HG03378 (cell line): ENCODE data around the gene GTF2IRD2.
"Not testable (repeated sequence)": the region's sequence is repeated elsewhere in the genome, so short reads cannot be mapped to it uniquely, and the experiment has no call there.

ENCODE experiments used
- ATAC-seq: cut with Tn5 transposase; IDR thresholded peaks from one replicate; pipeline ENCODE4 v1.9.1; 2021; ENCODE audit warnings: mild to moderate bottlenecking, moderate library complexity; ENCODE audit not compliant: unreplicated experiment

The GTF2IRD2 gene

DNA sequence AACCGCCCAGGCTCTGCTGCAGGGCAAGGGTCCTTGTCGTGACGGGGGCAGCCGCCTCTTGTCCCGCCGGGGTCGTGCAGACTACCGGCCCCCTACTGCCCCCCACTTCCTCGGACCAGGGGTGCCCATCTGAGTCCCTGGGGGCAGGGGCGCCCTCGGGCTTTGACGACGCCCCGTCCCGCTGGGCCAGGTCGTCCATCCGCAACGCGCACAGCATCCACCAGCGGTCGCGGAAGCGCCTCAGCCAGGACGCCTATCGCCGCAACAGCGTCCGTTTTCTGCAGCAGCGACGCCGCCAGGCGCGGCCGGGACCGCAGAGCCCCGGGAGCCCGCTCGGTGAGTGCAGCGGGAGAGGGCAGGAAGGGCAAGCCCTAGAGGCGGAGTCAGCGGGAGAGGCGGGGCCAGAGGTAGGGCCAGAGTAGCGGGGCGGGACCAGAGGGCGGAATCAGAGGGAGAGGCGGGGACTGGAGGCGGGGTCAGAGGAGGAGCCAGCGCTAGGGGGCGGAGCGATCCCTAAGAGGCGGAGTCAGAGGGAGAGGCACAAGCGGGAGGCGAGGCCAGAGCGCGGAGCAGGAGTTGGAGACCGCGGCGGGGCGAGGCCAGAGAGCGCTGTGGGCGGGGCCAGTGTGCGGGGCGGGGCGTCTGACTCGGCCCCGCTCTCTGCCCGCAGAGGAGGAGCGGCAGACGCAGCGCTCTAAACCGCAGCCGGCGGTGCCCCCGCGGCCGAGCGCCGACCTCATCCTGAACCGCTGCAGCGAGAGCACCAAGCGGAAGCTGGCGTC, 62.8 kb downstream of the GTF2IRD2 start:
- ATAC-seq: peak; percentile 79

DNA sequence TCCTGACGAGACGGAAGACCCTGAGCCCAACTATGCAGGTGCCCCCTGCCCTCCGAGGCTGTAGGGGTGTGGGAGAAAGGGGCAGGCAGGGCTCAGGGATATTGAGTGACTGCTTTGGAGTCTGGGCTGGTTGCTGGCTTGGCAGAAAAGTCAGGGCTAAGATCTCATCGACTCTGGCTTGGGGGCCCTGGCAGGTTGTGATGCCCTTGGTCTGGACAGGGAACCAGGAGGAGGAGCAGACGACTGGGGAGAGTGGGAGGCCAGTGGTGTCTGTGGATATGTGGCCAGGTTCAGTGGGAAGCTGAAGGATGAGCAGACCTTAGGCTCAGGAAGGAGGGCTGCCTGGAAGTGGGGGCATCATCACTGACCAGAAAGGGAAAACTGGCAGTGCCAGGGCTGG, 67.8 kb downstream of the GTF2IRD2 start:
- ATAC-seq: not testable (repeated sequence)

DNA sequence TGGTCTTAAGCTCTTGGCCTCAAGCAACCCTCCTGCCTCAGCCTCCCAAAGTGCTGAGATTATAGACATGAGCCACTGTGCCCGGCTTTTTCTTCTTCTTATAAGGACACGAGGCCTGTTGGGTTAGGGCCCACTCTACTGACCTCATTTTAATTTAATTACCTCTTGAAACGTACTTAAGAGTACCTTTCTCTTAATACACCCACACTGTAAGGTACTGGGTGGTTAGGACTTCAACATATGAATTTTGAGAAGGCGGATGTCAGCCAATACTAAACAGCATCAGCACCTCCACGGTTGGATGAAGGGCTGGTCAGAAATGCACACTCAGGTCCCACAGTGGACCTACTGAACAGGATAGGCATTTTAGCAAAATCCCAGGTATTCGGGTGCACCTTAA, 69.7 kb downstream of the GTF2IRD2 start:
- ATAC-seq: not testable (repeated sequence)

DNA sequence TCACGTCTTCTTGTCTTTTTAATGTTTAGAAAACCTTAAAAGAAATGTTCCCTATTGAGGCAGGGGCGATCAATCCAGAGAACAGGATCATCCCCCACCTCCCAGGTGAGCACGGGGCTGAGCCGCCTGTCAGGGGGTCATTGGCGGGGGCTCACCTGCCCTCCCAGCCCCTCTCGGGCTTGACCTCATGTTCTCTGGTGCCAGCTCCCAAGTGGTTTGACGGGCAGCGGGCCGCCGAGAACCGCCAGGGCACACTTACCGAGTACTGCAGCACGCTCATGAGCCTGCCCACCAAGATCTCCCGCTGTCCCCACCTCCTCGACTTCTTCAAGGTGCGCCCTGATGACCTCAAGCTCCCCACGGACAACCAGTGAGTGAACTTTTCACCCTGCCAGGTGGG, 72.4 kb downstream of the GTF2IRD2 start:
- not testable (repeated sequence) for ATAC-seq

DNA sequence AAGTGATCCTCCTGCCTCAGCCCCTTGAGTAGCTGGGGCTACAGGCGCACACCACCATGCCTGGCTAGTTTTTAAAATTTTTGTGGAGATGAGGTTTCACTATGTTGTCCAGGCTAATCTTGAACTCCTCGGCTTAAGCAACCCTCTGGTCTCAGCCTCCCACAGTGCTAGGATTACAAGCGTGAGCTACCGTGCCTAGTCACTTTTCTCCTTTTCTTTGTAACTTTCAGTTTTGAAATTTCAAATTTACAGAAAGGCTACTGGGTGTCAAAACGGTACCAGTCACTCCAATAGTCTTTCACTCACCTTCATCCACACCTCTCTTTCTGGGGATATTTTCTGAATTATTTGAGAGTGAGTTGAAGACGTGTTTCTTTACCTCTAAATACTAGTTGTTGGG, 76.3 kb downstream of the GTF2IRD2 start:
- ATAC-seq: not testable (repeated sequence)

DNA sequence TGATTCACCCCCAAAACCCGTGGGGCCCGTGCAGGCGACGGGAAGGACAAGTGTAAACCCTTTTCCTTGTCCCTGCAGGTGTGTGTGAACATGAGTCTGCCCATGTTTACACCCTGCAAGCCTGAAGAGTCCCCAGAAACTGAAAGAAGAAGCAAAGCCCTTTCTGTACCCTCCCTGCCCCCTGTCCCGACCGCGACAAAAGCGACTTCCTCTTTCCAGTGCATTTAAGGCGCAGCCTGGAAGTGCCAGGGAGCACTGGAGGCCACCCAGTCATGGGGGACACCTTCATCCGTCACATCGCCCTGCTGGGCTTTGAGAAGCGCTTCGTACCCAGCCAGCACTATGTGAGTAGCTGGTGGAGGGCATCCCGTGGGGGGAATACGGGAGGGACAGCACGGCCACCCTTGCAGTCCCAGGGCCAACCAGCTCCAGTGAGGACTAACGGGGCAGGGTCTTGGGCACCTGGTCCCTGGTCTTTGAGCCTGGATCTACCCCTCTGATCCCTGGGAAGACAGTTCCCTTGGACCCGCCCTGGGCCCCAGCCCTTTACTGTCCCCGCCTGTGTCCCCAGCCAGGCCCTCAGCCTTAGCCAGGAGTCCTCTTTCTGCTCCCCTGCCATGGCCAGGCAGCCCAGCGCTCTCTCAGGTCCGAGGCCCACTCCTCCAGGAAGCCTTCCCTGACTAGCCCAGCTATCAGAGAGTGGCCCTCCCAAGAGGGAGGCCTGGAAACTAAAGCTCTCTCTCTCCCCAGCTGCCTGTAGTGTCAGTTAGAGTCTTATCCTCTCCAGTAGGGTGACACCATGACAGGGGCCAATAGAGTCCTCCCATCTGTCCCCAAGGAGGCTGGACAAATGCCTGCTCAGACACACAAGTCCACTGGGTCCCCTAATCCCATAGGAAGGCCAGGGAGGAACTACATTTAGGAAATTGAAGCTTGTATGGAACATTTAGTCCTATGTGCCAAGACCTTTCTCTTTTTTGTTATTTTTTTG, 77.3 kb downstream of the GTF2IRD2 start, which contains the start of gene NCF1:
NCF1 (plus strand) TSS at position 252 of the 991 bp plus-strand sequence; CDS start at position 273, 21 bp downstream.
- peak; percentile 80 for ATAC-seq

DNA sequence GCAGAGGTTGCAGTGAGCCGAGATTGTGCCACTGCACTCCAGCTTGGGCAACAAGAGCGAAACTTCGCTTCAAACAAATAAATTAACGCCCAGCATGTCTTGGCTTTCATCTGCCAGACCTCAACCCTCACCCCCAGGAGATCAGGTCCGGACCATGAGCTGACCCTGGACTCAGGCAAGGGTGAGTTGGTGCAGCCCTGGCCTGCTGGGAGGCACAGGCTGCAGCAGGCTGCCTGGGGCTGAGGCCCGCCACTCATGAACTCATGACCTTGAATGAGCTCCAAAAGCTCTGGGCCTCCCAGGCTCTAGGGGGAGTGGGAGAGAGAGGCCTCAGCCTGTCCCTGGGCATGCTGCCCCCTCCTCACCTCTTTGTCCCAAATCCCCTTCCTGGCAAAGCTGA, 79.3 kb downstream of the GTF2IRD2 start:
- ATAC-seq: not testable (repeated sequence)

DNA sequence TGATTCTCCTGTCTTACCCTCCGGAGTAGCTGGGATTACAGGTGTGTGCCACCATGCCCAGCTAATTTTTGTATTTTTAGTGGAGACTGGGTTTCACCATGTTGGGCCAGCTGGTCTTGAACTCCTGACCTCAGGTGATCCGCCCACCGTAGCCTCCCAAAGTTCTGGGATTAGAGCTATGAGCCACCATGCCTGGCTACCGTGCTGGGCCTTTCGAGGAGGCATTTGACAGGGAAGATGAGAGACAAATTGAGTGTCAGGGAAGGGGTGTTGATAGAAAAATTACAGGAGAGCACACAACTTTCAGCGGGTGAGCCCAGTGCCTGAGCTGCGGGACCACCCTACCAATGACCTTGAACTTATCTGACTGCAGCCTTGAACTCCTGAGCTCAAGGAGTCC, 81.3 kb downstream of the GTF2IRD2 start:
- not testable (repeated sequence) for ATAC-seq

DNA sequence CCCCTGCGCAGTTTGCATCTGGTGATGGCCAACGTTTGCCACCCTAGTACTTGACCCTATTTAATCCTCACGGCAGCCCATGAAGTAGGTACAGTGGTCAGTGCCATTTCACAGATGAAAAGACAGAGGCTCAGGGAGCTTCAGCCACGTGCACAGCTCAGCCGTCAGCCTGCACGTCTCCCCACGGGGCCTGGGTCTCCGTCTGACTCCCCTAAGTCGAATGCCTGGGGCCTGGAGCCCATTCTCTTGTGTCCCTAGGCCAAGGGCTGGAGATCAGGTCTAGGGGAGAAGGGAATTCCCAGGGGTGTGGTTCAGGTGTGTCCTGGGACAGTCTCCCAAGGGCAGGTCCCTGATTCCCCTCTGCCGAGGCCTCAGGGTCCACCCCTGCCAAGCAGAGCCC, 84.4 kb downstream of the GTF2IRD2 start:
- ATAC-seq: not testable (repeated sequence)

DNA sequence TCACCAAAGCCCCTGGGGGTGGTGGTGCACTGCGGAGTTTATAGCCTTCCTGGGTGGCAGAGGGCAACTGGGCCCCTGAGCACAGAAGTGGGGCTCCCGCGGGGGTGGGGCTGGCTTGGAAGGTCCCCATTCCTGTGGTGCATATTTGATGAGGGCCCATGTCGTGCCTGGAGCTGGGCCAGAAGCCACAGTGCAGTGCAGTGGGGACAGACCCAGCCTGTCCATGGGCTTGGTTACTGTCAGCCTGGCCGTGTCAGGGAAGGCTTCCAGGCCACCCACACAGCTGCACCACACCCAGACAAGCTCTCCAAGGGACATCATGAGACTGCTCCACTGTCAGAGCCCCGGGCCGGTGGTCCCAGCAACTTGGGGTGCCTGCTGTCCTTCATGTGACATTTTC, 84.9 kb downstream of the GTF2IRD2 start:
- not testable (repeated sequence) for ATAC-seq

DNA sequence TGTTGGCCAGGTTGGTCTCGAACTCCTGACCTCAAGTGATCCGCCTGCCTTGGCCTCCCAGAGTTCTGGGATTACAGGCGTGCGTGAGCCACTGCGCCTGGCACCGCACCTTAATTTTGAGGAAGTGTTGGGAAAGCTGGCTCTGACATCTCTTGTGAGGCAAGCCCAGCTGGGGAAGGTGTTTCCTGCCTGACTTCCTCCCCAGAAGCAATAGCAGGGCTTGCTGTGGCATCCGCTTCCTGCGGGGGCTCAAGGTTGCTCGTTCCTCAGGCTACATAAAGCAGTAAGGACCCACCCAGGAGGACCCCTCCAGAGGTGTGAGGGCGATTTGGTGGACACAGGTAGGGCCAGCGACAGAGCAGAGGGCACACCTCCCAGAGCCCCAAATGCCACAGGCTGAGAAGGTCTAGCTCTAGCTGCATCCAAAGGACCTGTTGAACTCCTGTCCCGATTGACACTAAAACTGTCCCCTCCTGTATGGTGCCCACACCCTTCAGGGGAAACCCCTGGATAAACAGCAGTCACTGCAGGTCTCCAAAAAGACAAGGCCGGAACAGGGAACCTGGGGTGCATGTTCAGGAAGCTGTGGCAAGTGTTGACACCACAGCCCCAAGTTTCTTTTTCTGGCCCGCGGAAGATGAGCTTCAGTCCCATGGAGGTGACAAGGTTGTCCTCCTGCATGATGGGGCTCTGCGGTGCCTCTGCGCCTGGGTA, 86.0 kb downstream of the GTF2IRD2 start:
- peak; percentile 32 for ATAC-seq

DNA sequence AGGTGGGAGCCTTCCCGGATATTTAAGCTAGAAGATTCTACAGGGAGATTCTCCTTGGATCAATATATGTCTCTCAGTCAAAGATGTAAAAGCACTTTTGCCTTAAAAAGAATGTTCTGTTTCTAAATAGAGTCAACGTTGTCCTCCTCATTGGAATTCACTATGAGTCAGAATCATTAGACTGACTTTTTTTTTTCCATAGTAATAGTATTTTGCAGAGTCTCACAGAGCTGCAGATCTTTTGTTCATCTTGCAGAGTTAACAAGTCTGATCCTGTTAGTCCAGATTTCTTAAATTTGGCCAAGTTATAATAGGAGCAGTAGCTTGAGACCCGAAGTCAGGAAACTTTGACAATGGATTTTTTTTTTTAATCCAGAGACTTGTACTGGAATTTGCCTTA, 92.4 kb downstream of the GTF2IRD2 start:
- not testable (repeated sequence) for ATAC-seq

DNA sequence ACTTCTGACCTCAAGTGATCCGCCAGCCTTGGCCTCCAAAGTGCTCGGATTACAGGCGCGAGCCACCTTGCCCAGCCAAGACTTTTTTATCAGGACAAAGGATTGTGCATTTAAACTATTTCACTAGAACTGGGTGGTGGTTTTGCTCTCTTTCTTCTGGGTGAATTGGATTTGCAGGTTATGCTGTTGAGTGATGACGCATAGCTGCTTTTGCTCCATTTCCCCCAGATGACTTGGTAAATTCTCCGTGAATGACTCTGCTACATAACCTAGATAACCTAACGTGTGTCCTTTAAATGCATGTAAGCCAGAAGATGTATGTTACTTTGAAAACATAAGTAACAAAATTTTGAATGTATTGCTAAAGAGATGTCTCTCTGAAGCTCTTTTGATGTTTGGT, 93.1 kb downstream of the GTF2IRD2 start:
- not testable (repeated sequence) for ATAC-seq

DNA sequence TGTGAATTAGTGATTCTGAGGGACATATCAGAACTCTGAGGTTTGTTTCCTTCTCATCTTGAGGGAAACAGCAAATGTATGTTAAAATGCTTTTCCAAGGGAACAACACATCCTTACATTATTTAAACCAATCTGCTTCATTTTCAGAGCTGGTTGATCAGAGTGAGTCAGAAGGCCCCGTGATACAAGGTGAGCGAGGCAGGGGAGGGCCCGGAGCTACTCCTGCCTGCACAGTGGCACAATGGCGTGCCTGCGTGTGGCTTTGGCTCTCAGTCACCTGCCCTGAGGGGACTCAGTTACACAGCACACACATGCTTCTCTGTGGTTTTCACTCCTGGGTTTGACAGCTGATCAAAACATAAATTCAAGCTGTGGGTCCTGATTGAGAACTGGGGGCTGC, 94.7 kb downstream of the GTF2IRD2 start:
- ATAC-seq: not testable (repeated sequence)

DNA sequence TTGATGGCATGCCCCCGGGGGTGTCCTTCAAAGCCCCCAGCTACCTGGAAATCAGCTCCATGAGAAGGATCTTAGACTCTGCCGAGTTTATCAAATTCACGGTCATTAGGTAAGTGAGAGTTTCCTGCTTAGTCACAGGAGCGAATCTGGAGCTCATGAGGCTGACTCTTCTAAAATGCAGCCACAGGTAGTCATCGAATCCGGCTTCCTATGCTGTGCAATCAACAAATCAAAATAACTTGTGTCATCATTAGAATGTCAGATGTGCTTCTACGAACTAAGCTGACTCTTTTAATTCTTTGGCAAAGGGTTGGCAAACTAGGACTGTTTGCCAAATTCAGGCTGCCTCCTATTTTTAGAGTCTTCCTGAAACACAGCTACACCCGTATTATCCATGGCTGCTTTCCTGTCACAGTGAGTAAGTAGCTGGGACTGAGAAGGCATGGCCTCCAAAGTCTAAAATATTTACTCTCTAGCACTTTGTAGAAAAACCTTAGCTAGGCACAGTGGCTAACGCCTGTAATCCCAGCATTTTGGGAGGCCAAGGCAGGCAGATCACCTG, 97.4 kb downstream of the GTF2IRD2 start:
- ATAC-seq: not testable (repeated sequence)
